ENCODE measurements around the gene PANK4.

DNA sequence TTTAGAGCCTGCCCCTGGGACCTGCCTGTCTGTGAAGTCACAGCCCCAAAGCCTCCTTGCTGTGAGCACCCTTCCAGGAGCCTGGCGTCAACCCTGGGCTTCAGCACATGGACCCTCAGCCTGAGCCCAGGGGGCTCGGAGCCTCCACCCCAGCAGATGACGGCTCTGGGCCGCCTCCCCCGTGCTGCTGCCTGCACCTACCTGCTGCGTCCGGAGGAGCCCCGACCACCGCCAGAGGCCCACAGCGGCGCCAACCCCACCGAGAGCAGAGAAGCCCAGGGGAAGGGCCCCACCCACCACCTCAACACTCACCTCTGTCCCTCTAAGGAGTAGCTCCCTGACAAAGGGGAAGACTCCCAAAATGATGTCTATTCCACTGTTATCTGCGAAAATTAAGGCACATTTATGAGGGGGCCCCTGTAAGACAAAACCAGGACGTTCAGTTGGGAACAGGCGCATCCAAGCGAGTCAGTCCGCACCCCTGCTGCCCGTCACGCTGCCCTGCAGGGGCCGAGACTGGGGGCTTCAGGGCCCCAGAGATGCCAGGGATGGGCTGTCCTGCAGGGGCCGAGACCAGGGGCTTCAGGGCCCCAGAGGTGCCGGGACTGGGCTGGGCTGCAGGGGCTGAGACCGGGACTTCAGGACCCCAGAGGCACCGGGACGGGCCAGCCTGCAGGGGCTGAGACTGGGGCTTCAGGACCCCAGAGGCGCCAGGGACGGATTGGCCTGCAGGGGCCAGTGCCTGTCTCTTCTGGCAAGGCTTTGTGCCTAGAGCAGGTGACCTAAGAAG lies 15.8 kb downstream of the PANK4 start:
- TF ChIP-seq, protein P1, sequence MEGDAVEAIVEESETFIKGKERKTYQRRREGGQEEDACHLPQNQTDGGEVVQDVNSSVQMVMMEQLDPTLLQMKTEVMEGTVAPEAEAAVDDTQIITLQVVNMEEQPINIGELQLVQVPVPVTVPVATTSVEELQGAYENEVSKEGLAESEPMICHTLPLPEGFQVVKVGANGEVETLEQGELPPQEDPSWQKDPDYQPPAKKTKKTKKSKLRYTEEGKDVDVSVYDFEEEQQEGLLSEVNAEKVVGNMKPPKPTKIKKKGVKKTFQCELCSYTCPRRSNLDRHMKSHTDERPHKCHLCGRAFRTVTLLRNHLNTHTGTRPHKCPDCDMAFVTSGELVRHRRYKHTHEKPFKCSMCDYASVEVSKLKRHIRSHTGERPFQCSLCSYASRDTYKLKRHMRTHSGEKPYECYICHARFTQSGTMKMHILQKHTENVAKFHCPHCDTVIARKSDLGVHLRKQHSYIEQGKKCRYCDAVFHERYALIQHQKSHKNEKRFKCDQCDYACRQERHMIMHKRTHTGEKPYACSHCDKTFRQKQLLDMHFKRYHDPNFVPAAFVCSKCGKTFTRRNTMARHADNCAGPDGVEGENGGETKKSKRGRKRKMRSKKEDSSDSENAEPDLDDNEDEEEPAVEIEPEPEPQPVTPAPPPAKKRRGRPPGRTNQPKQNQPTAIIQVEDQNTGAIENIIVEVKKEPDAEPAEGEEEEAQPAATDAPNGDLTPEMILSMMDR (conservative IDR thresholded peaks at IDR 0.05), result no peak
- no peak for TF ChIP-seq ZFX (IDR thresholded peaks at IDR 0.05)

Measured in C4-2B (cell line).